DMS153 treated with DMSO at 0.1 percent for 48 hours (cell line): ENCODE measurements around the gene B4GALT2.
A peak's percentile ranks its signal among the peaks of the same experiment; 100 is the strongest.

ENCODE experiments used
- DNase-seq: peaks from one replicate; lab custom pipeline; 2025; ENCODE audit not compliant: unreplicated experiment; lab: John Stamatoyannopoulos, UW

Gene B4GALT2

DNA sequence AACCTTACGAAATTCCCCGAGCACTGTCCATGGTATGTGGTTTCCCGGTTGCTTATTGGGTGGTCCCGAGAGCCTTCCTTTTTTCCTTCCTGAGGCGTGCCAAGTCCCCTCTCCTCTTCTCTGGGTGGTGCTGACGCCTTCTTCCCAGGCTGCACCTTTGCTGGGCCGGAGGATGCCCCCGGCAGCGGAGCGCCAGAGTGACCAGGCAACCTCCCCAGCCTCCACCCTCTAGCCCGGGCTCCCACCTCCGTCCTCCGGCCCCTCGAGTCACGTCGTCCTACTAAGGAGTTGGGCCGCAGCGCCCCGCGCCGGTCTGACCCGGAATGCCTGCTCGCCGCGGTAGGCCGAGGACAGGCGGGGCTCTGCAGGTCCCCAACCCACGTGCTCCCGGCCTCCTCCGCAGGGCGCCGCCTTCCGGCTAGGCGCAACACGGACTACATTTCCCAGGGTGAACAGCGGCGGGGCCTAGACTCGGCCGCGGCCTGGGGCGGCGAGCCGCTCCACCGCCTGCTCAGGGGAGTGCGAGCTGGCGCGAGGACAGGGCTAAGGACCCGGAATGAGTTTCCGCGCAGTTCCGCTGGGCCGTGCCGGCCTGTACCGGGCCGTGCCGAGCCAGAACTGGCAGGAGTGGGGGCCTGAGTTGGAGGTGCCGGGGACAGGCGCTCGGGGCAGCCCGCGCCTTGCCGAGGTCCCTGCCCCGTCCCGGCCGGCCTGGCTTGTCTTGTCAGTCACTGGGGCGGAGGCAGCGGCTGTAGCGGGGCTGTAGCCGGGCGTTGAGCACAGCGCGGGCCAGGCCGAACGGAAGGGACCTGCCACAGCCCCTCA is 32.6 kb upstream of the B4GALT2 start, which contains the start of gene IPO13:
Gene IPO13, plus strand, starts transcription at position 715 of the 825 bp plus-strand sequence. CDS start 651 bp downstream, outside the sequence.
- peak; percentile 97 for DNase-seq

GRCh38 chr1:43947061-43947873 is 31.7 kb upstream of the B4GALT2 start:
- DNase-seq = no peak

GRCh38 chr1:43947874-43948437 is 31.1 kb upstream of the B4GALT2 start:
- no peak for DNase-seq

DNA sequence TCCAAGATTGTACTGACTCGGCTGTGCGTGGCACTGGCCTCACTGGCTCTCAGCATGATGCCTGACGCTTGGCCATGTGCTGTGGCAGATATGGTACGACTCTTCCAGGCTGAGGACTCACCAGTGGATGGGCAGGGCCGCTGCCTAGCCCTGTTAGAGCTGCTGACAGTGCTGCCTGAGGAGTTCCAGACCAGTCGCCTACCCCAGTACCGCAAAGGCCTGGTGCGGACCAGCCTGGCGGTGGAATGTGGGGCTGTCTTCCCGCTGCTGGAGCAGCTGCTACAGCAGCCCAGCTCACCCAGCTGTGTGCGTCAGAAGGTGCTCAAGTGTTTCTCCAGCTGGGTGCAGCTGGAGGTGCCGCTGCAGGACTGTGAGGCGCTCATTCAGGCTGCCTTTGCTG is 29.3 kb upstream of the B4GALT2 start:
- DNase-seq = no peak

DNA sequence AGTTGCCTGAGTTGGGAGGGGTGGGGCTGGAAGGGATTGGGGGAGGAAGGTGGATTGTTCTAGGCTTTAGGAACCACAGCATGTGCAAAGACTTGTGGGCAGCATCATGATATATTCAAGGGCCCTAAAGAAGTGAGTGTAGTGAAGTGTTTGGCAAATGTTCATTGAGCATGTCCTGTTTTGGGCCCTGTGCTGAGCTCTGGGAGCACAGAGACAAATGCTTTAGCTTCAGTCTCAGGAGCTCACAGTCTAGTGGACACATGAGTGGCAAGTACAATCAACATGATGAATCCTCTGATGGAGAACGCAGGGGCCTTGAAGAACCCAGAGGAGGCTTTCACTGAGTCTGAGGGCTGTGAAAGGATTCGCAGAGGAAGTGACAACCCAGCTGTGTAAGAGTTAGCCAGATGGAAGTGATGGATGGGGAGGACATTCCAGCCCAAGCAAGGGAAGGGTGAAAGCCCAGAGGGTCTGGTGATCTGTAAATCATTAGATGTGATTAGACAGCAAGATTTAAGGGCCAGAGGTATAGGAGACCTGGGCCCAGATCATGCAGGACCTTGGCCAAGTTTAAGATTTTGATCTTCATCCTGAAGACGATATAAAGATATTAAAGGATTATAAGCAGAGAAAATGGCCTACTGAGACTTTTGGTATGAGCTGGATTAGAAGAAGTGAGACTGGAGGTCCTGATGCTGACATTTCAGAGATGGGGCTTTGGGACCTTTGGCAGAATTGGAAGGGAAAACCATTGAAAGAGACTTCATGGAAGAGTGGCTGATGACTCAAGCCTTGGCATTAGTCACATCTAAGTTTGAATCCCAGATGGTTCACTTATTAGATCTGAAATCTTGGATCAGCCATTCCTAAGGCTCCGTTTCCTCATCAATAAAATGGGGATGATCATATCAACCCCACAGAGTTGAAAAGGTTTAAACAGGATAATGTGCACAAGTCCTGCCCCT is 27.7 kb upstream of the B4GALT2 start:
- no peak for DNase-seq

- DNase-seq = no peak
Observed at GRCh38 chr1:43952731-43953346, 26.2 kb upstream of the B4GALT2 start.

GRCh38 chr1:43953361-43953760 is 25.6 kb upstream of the B4GALT2 start:
- no peak for DNase-seq

DNA sequence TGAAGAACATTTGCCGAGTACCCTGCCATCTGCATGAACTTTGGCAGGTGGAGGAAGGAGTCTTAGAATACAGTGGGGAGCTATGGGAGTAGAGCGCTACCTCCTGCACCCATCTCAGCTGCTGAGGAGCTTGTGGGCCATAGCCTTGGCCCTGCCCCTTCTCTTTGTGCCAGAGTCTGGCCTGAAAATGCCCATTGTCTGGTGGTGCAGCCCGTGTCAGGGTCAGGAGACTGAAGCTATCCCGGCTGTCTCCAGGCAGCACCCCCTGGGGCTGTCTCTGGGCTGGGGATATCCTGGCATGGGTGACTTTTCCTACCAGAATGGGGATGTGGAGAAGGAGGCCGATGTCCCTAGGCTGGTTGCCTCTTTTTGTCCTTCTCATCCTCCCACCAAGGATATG is 25.0 kb upstream of the B4GALT2 start:
- DNase-seq = no peak

GRCh38 chr1:43956234-43956633 is 22.8 kb upstream of the B4GALT2 start:
- no peak for DNase-seq

GRCh38 chr1:43957407-43958040 is 21.5 kb upstream of the B4GALT2 start:
- DNase-seq = no peak

DNA sequence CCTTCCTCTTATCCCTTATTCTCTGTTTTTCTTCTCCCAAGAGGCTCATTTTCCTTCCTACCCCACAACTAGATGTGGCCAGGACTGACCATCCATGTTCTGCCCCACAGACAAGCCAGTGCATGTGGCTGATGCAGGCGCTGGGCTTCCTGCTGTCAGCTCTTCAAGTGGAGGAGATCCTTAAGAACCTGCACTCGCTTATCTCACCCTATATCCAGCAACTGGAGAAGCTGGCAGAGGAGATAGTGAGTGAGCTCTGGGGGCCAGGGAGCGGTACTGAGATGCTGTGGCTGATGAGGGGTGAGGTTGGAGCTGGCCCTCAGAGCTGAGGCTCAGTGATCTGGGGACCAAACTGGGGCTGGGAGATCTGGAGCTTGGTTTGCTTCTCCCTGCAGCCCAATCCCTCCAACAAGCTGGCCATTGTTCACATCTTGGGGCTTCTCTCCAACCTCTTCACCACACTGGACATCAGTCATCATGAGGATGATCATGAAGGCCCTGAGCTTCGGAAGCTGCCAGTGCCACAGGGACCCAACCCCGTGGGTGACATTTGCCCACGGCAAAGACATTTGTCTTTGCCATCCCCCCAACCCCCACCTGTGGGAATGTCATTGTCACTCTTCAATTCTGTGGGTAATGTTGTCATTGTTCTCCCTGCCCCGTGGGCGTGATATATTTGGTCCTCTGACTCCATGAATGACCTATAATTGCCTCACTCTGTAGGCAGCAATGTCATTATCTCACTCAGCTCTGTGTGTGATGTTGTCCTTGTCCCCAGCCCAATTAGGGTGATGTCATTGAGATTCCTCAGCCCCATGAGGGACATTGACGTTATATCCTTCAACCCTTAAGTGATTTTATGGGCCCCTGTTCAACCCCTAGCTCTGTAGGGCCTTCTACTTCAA is 20.4 kb upstream of the B4GALT2 start:
- DNase-seq = no peak

GRCh38 chr1:43960798-43961197 is 18.2 kb upstream of the B4GALT2 start:
- DNase-seq = no peak

GRCh38 chr1:43961692-43962091 is 17.3 kb upstream of the B4GALT2 start:
- DNase-seq = no peak

GRCh38 chr1:43962324-43962723 is 16.7 kb upstream of the B4GALT2 start:
- no peak for DNase-seq

GRCh38 chr1:43963006-43963405 is 16.0 kb upstream of the B4GALT2 start:
- DNase-seq = no peak

DNA sequence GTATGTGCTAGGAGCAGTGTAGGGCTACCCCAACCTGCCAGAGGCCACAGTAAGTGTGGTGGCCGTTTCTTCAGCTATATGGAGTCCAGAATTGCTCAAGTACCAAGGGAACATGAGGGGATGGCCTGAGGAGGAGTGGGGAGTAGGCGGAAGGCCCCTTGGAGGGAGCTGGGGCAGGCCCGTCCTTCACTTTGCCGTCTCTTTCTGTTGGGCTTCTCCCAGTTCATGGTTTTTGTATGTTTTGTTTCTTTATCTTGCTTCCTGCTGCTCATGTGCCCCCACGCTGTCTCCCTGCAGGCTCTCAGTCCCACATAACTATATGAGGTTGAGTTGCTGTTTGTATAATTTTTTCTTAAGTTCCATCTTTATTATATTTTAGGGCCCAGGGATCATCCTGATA is 15.1 kb upstream of the B4GALT2 start:
- no peak for DNase-seq

DNA sequence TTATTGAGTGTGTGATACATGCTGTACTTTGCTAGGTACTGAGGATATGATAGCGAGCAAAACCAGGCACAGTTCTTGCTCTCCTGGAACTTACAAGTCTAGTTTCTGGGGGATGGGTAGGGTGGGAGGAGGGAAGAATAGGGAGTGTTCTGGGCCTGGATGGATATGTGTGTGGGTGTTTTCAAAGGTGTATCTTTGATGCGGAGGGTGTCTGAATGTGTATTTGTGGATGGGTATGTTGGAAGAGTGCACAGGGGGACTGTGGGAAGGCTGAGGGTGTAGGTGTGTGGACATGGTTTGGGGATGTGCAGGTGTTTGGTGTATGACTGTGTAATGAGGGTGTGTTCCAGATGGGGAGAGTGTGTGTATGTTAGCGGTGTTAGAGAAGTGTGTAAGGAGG is 13.7 kb upstream of the B4GALT2 start:
- DNase-seq = no peak

DNA sequence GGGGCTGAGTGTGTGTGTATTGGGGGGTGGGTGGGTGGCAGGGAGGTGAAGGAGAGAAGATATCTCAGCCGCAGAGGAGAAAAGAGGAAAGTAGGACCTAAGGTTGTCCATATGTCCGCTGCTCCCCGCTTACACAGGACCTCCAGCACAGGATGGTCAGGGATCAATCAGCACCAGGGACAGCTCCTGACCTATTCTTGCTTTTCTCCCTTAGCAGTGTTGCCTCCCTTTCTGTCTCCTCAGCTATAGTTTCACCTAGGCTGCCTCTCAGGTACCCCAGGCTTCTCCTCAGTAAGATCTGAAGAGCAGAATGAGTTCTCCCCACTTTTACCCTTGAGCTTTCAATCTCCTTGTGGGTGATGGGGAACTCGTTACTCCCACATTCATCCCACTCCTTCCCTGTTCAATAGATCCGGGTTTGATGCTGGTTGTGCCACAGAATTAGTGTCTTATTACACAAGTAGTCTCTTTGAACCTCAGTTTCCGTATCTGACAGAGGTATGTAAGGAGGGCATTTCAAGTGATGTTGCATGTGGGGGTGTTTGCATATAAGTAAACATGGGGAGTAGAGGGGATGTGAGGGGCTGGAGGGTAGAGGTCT is 10.6 kb upstream of the B4GALT2 start:
- no peak for DNase-seq
